GM19043 (cell line): ENCODE results near the gene NELL2.
"Not testable (repeated sequence)": the region's sequence is repeated elsewhere in the genome, so short reads cannot be mapped to it uniquely, and the experiment has no call there.

ENCODE experiments used
- ATAC-seq: cut with Tn5 transposase; IDR thresholded peaks from one replicate; pipeline ENCODE4 v1.9.1; 2021; ENCODE audit warnings: low read depth; ENCODE audit not compliant: unreplicated experiment

Gene NELL2

DNA sequence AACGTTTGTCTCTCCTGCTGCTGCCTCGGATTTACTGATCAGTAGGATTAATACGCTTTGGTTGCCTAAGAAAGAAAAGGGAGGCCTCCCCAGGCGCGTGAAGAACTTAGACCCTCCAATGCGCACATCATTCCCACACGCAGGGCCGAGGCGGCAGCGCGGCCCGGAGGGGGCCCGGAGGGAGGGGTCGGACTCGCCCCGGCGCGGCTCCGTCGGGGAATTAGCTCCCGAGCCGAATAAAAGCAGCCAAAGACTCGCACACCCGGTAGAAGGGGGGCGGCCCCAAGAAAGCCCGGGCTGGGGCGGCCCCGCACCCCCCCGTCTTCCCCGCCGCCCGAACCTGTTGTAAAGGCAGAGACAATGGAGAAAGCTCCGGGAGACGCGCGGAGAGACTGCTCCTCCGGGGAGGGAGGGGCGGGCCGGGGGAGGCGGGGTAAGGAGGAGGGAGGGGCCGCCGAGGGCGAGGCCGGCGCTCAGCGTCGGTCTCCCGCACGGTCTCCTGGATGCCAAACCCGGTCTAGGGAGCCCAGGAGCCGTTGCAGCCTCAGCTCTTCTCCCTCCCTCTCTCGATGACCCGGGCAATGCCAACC lies at the start of gene NELL2:
NELL2 (minus strand) TSS at position 362 of the 590 bp plus-strand sequence. CDS start 446 bp downstream, outside the sequence.
- ATAC-seq: no peak

DNA sequence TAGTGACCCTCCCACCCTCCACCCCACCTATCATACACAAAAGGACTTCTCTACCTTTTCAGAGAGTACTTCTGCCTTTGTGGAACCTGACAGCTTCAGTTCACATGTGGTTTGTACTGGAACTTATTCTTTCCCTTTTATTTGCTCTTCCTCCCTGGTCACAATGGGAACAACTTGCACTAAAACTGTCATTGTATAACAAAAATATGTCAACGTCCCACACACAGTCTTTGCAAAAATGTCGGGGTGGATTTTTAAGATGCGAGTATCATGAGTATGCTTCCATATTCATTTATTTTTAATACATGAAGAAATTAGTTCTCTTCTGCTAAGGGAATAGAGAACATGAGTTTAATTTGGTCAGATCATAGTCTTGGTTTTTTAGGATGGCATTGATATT lies 45.6 kb upstream of the NELL2 start:
- ATAC-seq: no peak

DNA sequence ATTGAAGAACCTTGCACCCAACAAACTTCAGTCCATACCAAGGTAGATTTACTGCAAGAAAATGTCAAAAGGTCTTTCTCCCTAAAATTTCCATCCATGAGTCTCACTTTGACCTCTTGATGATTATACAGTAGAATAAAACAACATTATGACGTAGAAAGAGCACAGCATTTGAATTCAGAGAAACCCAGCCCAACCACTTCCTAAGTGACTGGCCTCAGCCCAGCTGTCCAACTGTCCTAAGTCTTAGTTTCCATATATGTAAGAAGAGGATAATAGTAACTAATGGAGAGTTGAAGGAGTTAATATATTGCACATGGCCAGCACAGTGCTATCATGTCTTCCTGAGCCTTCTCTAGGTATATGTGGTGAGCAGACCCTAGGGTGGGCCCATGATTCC lies 41.0 kb upstream of the NELL2 start:
- no peak for ATAC-seq

DNA sequence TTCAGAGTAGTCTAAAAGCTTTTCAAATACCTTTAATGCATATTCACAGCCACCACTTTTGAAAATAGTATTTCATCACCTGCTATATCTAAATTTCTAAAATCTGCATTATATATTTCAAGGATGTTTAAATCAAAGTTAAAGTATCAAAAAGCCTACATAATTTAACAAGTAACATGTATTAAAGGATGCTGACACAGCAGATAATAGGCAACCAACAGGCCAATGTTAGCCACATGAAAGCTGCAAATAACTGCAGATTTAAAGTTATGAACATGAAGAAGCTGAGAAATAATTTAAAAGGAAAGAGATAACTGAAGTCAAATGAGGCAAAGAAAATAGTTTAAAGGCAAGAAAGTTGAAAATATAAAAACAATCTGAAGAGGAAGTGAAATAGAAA lies 39.8 kb upstream of the NELL2 start:
- no peak for ATAC-seq

DNA sequence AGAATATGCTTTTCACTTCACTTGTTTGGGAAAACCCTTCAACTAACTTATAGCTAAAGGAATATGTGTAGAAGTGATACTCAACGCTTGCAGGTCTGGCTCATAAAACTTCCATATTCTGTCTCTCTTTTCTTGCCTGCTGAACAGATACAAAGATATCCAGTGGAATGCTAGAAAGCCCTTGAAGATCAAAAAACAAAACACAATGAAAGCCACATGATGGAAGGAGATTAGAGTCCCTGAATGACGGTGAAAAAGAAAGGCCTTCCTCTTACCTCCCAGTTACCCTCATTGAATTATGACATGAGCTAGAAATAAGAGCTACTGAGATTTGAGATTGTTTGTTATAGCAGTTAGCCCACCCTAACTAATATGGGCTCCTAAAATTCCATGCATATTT lies 28.2 kb upstream of the NELL2 start:
- no peak for ATAC-seq

DNA sequence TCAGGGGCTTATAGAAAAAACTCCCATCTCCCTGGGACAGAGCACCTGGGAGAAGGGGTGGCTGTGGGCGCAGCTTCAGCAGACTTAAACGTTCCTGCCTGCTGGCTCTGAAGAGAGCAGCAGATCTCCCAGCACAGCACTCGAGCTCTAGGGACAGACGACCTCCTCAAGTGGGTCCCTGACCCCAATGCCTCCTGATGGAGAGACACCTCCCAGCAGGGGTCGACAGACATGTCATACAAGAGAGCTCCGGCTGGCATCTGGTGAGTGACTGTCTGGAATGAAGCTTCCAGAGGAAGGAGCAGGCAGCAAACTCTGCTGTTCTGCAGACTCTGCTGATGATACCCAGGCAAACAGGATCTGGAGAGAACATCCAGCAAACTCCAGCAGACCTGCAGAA lies 22.0 kb upstream of the NELL2 start:
- ATAC-seq: not testable (repeated sequence)

DNA sequence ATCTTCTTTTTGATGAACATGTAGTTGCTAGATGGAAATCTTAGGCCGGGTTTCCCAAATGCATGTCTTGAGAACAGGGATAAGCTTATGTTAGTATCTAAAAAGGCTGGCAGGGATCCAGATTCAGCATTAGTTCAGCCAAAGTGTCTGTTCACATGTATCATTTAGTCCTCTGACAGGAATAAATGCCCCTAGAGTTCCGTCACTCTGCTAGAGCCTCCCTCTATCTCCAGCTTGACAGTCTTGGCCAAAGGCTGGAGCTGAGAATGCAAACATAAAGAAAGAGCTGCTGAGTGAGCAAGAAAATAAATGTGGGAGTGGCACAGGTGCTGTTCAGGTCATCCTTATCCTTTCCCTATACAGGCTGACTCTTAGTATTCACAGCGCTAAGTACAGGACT lies 13.8 kb upstream of the NELL2 start:
- ATAC-seq: no peak

DNA sequence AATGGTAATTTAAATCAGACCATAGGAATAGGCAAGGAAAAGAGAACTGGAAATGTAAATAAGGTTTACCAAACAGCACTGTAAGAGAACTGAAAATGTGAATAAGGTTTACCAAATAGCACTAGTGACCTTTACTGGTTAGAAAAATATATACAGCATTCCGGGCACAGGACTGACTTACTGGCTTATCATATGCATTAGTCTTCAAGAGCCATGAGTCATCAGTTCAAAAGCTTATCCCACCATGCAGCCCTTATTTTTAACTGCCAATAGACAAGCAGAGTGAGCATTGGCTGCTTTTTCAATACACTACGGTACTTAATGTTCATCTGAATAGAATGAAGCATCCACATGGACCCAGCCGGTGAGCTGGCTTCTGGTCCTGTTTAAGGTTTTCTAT lies 13.0 kb upstream of the NELL2 start:
- ATAC-seq: no peak

DNA sequence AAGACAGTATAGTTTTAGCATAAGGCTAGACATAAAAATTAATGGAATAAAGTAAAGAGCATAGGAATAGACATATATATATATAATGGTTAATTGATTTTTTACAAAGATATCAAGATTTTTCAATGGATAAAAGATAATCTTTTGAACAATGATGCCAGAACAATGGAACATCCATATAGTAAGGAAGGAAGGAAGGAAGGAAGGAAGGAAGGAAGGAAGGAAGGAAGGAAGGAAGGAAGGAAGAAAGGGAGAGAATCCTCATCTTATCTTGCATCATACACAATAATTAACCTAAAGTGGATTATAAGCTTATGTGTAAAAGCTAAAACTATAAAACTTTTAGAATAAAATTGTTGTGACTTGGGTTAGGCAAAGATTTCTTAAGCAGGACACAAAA lies 9.8 kb upstream of the NELL2 start:
- no peak for ATAC-seq

DNA sequence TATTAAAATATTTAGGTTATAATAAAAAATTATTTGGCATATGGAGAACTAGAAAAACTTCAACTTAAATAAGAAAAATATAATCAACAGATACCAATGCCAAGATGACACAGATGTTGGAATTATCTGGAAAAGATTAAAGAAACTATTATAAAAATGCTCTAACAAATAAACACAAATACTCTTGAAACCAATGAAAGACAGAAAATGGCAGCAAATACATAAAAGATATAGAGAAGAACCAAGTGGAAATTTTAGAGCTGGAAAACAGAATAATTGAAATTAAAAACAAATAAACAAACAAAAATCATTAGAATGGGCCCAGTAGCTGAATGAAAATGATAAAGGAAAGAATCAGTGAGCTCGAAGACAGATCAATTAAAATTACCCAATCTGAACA lies 5.1 kb upstream of the NELL2 start:
- ATAC-seq: no peak

DNA sequence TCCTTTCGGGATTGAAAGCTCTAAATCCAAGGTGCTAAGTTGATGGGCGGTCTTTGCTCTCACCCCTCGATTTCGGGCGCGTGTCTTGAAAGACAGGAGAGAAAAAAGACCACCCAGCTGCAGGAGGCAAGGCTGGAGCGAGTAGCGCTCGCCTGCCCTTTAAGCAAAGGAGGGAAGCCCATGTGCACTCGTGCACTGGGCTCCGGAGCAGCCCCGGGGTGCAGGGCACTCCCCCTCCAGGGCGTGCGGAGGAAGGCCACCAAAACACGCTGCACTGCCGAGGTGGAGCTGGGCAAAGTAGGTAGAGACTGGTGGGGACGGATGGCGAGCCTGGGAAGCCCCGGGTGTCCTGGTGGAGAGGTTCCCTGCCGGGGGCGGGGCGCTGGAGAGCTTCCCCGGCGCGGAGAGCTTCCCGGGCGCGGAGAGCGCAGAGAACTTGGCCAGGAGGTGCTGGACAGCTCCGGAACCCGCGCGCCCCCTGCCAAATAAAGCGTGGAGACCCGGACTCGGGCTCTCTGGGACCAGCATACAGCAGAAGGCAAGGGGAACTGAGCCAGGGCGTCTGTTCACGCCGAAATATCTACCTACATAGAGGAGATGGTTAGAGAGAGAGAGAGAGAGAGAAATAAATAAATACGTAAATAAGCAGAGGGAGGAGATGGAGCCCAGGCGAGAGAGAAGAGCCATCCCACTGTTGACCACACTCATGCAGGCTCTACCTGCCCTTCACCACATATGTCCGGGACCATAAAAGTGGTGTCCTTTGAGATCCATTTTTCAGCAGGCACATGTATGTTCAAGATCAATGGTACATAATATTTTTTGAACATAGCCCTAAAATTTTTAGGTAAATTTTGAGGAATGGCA lies 662 bp upstream of the NELL2 start:
- ATAC-seq: no peak

DNA sequence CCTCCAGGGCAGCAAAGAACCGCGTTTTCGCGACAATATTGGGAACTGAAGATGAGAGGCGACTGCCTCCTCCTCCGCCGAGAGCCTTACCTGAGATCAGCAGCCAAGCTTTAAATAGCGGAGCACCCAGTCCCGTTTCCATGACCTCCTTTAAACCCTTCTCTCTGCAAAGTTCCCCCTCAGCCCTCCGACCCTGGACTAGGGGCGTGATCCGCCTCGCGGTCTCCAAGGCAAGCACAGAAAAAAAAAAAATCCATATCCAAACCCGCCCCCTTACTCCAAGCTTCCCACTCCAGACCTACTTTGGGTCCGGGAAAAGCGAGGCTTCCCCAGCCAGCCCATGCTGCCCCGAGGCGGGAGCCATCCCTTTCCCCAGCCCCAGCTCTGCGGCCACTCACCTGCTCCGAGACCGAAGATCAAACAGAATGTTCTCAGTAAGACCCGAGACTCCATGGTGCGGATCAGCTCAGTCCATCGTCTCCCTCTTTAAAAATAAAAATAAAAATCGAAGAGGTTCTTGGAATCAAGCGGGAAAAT lies 630 bp downstream of the NELL2 start:
- ATAC-seq: no peak

DNA sequence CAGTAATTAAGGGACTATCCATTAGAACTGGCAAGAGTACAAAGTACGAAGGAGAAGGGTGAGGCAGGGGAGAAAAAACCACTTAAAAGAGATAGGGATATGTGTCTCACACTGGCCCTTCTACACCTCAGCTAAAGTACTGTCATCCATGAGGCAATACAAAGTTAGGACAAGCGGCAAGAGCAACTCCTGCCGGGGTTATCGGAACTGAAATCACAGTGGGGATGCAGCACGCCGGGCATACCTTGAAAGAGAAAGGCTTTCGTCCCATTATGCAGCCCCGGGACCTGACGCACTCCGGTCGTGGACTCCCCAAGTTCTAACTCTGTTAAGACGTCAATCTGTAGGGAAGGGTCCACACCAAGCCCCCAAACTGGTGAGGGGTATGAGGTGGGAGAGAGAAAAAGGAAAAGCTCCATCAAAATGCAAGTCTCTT lies 1.1 kb downstream of the NELL2 start:
- no peak for ATAC-seq

DNA sequence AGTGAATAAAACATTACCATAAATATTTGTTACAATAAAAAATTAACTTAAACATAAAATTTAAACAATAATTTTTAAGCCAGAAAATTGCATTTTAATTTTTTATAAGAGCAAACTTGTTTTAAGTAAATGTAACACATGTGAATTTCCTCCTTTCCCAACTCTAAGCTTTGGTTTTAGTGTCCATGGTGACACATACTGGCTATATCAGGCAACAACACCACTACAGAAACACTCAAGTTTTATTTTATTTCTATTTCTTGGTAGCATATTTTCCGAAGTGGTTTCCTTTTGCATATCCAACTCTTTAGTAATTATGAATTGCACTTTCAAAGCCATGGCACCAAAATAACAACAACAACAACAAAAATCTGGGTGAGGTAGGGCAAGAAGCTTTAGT lies 2.2 kb downstream of the NELL2 start:
- no peak for ATAC-seq

DNA sequence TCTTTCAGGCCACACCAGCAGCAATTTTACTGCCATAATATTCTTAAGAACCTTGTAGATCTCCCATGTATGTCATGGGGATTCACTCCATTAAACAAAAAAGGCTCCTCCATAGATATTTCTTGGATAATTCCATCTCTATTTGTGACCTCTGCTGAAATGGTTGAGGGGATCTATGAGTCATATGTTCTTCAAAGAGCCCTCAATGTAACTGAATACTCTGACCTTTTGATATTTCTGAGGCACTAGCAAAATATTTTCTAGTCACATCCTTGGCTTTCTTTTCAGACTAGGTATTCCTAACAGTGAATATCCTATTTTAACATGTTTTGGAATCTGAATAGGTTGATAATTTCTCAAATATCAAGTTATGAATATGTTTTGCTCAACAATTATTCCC lies 6.6 kb downstream of the NELL2 start:
- ATAC-seq: no peak

DNA sequence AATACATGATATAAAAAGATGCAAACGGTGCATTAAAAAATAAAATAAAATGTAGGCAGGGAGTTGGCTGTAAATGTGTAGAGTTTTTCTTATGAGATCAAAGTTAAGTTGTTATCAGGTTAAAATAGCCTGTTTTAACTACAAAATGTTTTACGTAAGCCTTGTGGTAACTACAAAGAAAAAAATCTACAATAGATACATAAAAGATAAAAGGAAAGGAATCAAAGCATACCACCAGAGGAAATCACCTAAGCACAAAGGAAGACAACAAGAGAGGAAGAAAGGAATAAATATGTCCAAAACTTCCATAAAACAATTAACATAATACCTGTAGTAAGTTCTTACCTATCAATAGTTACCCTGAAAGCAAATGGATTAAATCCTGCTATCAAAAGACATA lies 12.2 kb downstream of the NELL2 start:
- no peak for ATAC-seq

DNA sequence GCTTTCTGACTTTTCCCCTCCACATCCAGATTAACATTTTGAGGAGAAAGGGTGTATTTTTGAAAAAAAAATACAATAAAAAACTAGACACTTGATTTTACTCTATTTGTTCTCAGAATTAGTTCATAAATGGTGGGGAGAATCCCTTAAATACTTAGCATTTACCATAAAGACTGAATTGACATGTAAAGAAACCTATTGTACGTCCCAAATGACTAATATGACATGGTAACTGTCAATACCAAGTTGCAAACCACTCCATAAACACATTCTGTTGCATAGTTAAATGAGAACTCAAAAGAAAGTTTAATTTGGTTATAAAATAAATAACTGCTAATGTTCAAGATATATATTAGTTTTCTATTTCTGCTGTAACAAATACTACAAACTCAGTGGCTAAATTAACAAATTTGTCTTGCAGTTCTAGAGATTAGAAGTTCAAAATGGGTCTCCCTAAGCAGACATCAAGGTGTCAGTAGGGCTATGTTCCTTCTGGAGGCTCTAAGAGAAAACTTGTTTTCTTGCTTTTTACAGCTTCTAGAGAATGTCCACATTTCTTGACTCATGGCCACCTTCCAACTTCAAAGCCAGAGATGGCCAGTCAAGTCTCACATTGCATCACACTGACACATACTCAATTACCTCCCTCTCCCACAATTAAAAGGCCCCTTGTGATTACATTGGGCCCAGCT lies 16.0 kb downstream of the NELL2 start:
- ATAC-seq: no peak

DNA sequence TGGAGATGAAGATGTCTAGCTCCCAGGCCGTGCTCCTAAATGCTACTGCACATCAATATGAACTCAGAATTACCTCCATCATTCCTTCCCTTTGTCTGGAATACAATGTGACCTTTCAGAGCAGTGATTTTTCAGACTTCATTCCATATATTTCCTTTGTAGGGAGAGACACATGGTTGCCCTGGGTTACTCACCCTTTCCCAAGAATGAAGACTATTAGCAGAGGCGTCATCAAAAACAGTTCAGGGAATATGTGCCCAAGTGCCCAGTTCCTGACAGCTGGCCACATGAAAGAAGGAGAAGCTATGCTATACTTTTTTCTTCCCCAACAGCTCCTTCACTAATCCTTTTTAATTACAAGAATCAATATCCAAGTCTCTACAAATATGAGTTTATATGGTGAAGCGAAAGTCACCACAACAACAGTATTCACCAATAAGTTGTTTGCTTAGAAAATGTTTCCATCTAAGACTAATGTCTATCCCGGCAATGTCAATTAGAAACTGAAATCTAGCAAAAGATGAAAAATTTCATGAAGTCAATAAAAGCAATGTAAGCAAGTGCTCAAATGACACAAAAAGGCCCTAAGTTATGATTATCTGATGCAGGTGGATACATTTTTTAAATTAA lies 17.8 kb downstream of the NELL2 start:
- no peak for ATAC-seq

DNA sequence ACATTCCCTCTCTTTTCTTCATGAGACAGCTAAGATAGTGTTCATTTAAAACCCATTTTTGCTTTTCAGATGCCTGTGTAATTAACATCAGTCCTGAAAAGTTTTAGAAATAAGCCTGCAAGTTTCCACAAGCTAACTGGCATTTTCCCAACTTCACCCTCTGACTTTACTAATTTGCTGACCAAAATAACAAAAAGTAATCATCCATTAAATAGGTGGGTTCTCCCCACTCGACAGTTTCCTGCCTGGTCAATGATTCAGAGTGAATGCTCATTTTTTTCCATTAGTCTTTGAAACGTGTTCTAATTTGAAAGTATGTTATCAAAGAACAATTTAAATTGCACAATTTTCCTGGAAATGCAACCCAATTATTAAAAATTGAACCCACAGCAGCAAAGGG lies 23.6 kb downstream of the NELL2 start:
- no peak for ATAC-seq

DNA sequence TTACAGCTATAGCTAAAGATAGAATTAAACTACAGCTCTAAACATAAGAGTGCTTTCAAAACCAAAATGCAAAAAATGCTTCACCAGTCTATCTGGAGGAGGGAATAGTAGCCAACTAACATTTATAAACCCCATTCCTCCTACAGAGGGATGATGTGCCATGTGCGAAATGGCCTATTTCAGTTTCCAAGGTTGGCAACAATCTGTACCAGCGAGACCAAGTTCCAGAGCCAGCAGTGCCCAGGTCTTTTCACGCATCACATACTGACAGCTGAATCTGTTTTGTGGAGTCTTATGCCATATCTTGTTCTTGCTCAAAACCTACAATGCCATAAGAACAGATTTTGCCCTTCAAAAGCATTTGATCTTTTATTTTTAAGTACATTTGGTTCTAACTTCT lies 24.5 kb downstream of the NELL2 start:
- no peak for ATAC-seq

DNA sequence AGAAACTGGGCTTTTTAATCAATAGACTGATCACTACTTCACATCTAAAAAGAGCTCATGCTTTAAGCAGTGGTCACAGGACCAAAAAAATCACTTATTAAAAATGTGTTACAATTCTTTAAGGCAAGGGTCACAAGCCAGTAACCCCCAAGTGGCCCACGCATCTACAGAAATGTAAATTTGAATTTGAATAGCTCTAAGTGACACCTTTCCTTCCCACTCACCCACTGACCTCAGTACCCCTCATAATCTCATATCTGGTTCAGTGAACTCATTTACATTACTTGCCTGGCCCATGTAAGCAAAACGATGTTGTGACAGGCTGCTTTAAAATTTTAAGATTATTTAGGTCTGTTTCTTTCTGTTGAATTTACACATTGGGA lies 27.4 kb downstream of the NELL2 start:
- peak; percentile 43 for ATAC-seq
